ENCODE data around the gene LCN1.

- no peak for TF ChIP-seq EZH2 (IDR thresholded peaks at IDR 0.05; ENCODE audit: low read length, unreplicated experiment)
- TF ChIP-seq CTCF (conservative IDR thresholded peaks at IDR 0.05; ENCODE audit: low read depth, low read length), result no peak
These were observed 53.1 kb downstream of the LCN1 start for GRCh38 chr9:135574331-135574730.

All from PC-3 (cell line).